ENCODE data around the gene TAGLN.
A peak's percentile ranks its signal among the peaks of the same experiment; 100 is the strongest.
"Not testable (repeated sequence)": the region's sequence is repeated elsewhere in the genome, so short reads cannot be mapped to it uniquely, and the experiment has no call there.

Gene TAGLN

DNA sequence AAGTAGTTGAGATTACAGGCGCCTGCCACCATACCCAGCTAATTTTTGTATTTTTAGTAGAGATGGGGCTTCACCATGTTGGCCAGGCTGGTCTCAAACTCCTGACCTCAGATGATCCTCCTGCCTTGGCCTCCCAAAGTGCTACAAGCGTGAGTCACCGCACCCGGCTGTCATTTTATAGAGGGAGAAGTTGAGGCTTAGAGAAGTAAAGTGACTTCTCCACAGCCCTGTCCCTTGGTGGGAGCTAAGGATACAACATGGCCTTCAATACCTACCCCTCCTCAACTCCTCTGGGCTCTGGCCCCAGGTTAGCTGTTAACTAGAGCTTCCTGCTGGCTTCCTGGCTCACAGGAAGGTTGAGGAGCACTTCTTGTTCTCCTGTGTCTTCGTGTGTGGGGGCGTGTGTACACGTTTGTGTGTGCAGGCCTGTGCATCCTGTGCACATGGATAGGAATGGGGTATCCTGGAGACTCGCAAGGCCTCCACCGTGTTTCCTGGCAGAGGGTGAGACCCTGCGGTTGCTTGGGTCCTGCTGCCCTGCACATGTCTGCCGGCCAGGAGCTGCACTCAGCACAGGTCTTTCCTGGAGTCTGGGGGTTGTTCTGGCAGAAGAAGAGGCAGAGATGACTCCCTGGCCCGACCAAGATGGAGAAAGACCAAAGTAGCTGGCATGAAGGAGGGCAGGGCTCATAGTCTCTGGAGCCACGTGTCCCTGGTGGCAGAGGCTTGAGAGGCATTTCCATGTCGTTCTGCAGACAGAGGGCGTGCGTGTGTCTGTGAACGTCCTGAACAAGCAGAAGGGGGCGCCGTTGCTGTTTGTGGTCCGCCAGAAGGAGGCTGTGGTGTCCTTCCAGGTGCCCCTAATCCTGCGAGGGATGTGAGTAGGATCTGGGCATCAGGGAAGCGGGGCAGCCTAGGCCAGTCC is 18.2 kb upstream of the TAGLN start:
- peak in 1 of 3 experiments; percentile 27 for DNase-seq (ENCODE audit: low read depth in 2 of 3, low spot score in 2 of 3)

- no peak for DNase-seq (ENCODE audit: low read depth in 2 of 3, low spot score in 2 of 3)
Observed at GRCh38 chr11:117181586-117182550, 17.3 kb upstream of the TAGLN start.

DNA sequence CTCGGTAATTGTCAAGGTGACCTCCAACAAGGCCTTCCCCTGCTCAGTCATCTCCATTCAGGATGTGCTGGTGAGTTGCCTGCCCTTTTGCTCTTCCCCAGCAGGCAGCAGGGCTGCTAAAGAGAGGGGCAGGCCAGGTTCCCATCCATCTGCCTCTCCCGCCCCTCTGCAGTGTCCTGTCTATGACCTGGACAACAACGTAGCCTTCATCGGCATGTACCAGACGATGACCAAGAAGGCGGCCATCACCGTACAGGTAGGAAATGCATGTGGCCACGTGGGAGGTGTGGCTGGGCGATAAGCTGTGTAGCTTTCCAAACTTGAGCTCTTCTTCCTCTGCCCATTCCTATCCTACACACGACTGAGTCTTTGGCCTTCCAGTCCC is 16.6 kb upstream of the TAGLN start:
- DNase-seq (ENCODE audit: low read depth in 2 of 3, low spot score in 2 of 3) = no peak

GRCh38 chr11:117183178-117183577 is 16.0 kb upstream of the TAGLN start:
- not testable (repeated sequence) for DNase-seq (ENCODE audit: low read depth in 2 of 3, low spot score in 2 of 3)

DNA sequence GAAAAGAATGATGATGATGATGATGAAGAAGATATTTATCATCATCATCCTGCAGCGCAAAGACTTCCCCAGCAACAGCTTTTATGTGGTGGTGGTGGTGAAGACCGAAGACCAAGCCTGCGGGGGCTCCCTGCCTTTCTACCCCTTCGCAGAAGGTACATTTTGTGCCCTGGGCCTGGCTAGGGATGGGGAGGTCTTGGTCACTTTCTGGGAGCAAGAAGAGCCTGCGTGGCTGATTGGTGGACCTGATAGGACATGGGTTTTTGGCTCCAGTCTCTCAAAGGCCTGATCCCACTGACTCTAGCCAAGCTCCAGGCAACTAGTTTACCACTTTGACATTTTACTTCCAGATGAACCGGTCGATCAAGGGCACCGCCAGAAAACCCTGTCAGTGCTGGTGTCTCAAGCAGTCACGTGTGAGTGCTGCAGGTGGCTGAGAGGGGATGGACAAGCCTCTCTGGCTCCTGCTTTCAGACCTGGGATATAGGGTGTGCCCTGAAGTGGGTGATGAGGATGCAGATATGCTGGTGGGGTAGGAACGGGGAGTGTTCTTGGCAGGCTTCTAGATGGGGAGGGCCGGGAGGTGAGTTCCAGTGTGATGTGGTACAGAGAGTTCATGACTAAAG is 15.3 kb upstream of the TAGLN start:
- no peak for DNase-seq (ENCODE audit: low read depth in 2 of 3, low spot score in 2 of 3)

DNA sequence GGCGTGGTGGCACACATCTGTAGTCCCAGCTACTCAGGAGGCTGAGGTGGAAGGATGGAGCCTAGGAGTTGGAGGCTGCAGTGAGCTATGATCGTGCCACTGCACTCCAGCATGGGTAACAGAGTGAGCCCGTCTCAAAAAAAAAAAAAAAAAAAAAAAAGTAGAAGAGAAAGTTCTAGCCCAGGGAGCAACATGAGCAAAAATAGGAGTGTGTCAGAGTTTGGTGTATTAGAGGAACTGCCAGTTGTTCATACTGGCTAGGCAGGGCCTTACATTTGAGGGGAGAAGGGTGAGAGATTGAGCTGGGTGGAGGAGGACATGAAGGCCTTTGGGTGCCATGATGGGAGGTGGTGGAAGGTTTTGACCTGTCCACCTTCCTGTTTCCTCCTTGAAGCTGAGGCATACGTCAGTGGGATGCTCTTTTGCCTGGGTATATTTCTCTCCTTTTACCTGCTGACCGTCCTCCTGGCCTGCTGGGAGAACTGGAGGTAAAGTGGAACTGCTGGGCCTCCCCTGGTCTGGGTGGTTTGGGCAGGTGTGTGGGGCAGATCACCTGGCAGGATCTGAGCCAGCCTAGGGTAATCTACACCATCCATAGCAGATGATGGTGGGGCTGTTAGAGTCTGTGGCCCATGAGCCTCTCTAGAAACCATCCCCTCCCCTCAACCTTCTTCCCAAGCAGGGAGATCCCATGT is 13.3 kb upstream of the TAGLN start:
- no peak for DNase-seq (ENCODE audit: low read depth in 2 of 3, low spot score in 2 of 3)

GRCh38 chr11:117186431-117186761 is 12.8 kb upstream of the TAGLN start:
- no peak for DNase-seq (ENCODE audit: low read depth in 2 of 3, low spot score in 2 of 3)

GRCh38 chr11:117187007-117187406 is 12.2 kb upstream of the TAGLN start:
- DNase-seq (ENCODE audit: low read depth in 2 of 3, low spot score in 2 of 3) = no peak

DNA sequence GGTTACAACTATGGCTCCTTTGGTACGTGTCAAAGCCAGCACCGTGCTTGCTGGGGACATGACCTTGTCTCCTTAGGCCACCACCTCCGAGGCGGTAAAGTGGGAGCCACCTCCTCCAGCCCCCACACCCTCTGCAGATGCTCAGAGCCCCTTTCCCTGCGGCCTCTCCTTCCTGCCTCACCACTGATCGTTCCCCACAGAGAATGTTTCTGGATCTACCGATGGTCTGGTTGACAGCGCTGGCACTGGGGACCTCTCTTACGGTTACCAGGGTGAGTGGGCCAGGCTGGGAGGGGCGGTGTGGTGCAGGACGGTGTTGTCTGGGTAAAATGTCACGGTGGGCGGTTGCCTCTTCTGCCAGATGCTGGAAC is 11.8 kb upstream of the TAGLN start:
- no peak for DNase-seq (ENCODE audit: low read depth in 2 of 3, low spot score in 2 of 3)

GRCh38 chr11:117187799-117188481 is 11.2 kb upstream of the TAGLN start:
- no peak for DNase-seq (ENCODE audit: low read depth in 2 of 3, low spot score in 2 of 3)

DNA sequence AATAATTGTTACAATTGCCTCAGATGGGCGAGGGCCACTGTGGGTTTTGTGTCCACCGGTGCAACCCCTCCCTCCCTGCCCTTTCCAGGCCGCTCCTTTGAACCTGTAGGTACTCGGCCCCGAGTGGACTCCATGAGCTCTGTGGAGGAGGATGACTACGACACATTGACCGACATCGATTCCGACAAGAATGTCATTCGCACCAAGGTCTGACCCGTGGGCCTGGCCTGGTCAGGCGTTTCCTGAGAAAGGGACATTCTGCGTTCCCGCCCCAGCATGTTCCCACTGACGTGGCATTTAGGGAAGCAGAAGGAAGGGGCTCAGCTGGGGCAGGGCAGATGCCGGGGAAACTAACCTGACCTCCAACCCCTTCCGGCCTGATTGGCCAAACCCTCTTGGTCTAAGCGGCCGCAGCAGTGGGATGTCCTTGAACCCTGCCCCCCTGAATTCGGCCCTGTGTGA is 10.5 kb upstream of the TAGLN start:
- no peak for DNase-seq (ENCODE audit: low read depth in 2 of 3, low spot score in 2 of 3)

DNA sequence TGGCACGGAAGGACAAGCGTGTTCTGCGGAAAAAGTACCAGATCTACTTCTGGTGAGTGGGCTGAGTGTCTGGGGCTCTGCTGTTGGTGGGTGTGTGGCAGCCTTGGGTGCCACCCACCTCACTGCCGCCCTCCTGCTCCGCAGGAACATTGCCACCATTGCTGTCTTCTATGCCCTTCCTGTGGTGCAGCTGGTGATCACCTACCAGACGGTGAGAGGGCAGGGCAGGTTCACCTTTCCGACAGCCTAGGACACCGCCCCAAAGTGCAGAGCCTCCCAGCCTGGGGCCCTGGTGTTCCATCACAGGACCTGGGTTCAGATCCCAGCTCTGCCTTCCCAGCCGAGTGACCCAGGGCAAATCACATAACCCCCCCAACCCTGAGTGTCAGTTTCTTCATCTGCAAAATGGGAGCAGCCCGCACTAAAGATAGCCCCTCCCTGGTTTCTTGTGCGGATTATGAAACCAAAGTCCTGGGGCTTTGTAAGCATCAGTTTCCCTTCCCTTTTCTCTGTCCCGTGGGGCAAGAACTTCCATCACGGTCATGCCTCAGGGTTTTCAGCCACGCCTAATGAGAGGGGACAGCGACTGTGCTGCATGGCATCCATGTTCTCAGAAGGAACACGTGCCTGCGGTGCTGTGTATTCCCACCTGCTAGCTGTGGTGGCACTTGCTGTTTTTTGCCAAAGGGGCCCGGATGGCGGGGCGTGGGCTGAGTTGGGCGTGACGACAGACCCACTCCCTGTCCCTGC is 9.8 kb upstream of the TAGLN start:
- no peak for DNase-seq (ENCODE audit: low read depth in 2 of 3, low spot score in 2 of 3)

DNA sequence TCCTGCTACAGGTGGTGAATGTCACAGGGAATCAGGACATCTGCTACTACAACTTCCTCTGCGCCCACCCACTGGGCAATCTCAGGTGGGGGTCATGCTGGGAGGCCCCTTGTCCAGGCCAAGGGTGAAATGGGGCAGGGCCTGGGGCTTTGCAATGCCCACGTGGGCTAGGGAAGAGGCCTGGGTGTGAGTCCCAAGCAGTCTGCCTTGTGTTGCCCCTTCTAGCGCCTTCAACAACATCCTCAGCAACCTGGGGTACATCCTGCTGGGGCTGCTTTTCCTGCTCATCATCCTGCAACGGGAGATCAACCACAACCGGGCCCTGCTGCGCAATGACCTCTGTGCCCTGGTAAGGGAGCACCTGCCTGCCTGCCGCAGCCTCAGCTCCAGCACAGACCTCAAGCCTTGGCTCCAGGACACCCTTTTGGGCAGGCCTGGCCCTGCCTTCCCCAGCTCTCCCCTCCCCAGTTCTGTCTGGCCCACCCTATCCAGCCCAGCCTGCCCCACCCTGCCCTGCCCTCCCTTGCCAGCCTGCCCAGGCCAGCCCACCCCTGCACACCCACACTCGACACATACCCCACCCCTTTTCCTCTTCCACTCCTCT is 9.1 kb upstream of the TAGLN start:
- no peak for DNase-seq (ENCODE audit: low read depth in 2 of 3, low spot score in 2 of 3)

DNA sequence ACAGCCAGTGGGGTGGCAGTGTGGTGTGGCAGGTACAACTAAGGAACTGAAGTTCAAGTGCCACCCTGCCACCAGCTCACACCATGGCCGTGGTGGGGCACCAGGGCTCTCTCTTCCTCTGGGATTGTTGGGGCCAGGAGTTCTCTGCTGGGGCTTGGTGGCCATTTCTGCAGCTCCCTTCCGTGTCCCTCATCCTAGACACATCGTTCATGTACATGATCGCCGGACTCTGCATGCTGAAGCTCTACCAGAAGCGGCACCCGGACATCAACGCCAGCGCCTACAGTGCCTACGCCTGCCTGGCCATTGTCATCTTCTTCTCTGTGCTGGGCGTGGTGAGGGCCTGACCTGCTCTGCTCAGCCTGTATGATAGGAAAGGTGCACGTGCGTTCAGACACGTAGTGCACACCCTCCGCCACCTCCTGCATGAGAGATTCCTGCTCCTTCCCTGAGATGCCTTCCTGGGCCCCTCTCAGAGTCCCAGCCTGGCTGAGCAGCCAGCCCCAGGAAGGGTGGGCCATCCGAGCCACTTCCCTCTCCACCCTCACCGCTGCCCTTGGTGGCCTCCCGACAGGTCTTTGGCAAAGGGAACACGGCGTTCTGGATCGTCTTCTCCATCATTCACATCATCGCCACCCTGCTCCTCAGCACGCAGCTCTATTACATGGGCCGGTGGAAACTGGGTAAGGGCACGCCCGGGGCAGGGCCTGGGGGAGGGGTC is 7.3 kb upstream of the TAGLN start:
- no peak for DNase-seq (ENCODE audit: low read depth in 2 of 3, low spot score in 2 of 3)

DNA sequence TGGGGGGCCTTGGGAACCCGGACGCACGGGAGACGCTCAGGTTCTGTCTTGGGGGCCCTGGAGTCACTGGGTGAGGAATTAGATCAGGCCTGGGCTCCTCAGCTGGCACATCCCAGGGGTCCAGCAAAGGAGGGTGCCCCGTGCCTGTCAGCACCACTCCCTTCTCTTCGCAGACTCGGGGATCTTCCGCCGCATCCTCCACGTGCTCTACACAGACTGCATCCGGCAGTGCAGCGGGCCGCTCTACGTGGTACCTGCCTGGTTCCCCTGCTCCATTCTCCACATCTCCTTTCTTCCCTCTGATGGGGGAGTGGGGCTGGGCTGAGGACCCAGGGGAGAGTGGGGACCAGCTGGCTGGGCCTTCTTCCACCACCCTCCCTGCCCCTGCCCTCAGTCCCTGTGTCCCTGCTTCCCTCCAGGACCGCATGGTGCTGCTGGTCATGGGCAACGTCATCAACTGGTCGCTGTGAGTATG is 6.7 kb upstream of the TAGLN start:
- no peak for DNase-seq (ENCODE audit: low read depth in 2 of 3, low spot score in 2 of 3)

DNA sequence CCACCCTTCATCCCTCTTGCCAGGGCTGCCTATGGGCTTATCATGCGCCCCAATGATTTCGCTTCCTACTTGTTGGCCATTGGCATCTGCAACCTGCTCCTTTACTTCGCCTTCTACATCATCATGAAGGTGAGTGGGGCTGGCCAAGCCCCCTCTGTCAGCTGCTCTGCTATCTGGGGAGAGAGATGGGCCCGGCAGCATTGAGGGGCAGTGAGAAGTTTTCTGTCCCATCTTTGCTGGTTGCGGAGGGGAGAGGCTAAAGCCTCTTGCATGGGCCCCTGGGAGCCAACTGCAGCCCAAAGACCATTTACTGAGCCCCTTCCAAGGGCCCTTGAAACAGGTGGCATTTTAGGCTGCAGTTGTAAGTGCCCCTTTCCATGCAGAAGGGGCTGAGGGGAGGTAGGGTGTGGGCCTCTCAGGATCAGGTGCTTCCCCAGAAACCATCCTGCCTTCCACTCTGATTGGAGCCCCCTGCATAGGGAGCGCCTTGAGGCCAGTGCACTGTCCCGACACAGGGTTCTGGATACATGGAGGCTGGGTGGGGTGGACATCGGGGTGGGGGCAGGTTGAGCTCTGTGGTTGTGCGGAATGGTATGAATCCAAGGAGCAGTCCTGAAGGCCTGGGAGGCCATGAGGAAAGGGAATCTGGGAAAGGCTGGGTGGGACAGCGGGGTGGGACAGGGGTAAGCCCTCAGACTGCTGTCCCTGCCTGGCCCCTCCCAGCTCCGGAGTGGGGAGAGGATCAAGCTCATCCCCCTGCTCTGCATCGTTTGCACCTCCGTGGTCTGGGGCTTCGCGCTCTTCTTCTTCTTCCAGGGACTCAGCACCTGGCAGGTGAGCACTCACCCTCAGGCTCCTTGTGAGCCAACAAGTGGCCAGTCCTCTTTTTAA is 5.8 kb upstream of the TAGLN start:
- DNase-seq (ENCODE audit: low read depth in 2 of 3, low spot score in 2 of 3) = no peak

DNA sequence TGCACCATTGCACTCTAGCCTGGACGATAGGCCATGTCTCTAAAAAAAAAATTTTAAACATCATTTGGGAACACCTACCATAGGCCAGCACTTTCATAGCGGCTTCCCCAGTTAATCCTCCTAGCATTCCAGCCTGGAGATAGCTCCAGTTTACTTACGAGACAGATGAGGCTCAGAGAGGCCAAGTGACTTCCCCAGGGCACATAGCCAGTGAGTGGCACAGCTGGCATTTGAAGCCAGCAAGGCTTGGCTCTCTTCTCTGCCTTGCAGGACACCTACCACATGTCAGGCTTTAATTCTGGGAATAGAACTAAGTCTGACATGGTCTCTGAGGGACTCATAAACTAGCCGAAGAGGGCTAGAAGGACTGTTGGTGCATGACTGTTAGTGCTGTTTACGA is 4.9 kb upstream of the TAGLN start:
- no peak for DNase-seq (ENCODE audit: low read depth in 2 of 3, low spot score in 2 of 3)
